Lung (tissue), 12 donors: ENCODE results near the gene NFIB. TPM values are rescaled to one million over a fixed set of nuclear protein-coding genes. Genes with fewer than 3 reads are reported as not detected.
A peak's percentile ranks its signal among the peaks of the same experiment; 100 is the strongest.

Experiments used
- ATAC-seq: fragments of 200-7000 bp; cut with Tn5 transposase; one replicate; pipeline ENCODE4 v1.9.1; 2020; ENCODE audit warnings: moderate number of reproducible peaks; ENCODE audit not compliant: insufficient read depth, low FRiP score
- DNase-seq, 3 donors: peaks; one replicate each; pipeline ENCODE4 v3.0.0-alpha.2; 2013 to 2017
- H3K27ac ChIP-seq, 2 donors: one replicate each; pipeline ENCODE4 v1.5.1; 2013; ENCODE audit warnings: mild to moderate bottlenecking in 2 of 2, moderate library complexity in 2 of 2, control low read depth in 1 of 2, inconsistent platforms in 1 of 2, low read depth in 1 of 2, low read length in 1 of 2
- H3K27me3 ChIP-seq, 3 donors: one replicate each; pipeline ENCODE4 v1.5.1; 2013; ENCODE audit warnings: low read length in 2 of 3; ENCODE audit not compliant: control insufficient read depth in 3 of 3, insufficient read depth in 3 of 3
- H3K36me3 ChIP-seq, 4 donors: one replicate each; pipeline ENCODE4 v1.5.1; 2013; ENCODE audit warnings: low read length in 4 of 4, mild to moderate bottlenecking in 1 of 4, moderate library complexity in 1 of 4; ENCODE audit not compliant: control insufficient read depth in 4 of 4, insufficient read depth in 4 of 4
- H3K4me1 ChIP-seq, 5 donors: one replicate each; pipeline ENCODE4 v1.5.1; 2013; ENCODE audit warnings: low read length in 5 of 5, mild to moderate bottlenecking in 2 of 5, moderate library complexity in 1 of 5; ENCODE audit not compliant: control insufficient read depth in 5 of 5, insufficient read depth in 5 of 5
- H3K4me3 ChIP-seq: one replicate; pipeline ENCODE4 v1.5.1; 2013; ENCODE audit warnings: mild to moderate bottlenecking, control low read depth, moderate library complexity
- H3K9ac ChIP-seq, 2 donors: one replicate each; pipeline ENCODE4 v1.5.1; 2013; ENCODE audit warnings: low read length in 2 of 2, control low read depth in 1 of 2; ENCODE audit not compliant: insufficient read depth in 1 of 2
- H3K9me3 ChIP-seq, 4 donors: one replicate each; pipeline ENCODE4 v1.5.1; 2013; ENCODE audit warnings: low read length in 3 of 4, mild to moderate bottlenecking in 1 of 4, moderate library complexity in 1 of 4; ENCODE audit not compliant: control insufficient read depth in 4 of 4, insufficient read depth in 3 of 4
- WGBS, 2 donors: extraction: QIAGEN DNeasy Blood & Tissue Kit; methylation state at CpG; one replicate each; pipeline ENCODE4 v1.1.7; 2013; 5-methylcytosine and 5-hydroxymethylcytosine counted together
- polyA plus RNA-seq, 2 donors: library from polyadenylated mRNA; stranded (reverse); fragments of 200-250 nt; gene quantifications; one replicate each; pipeline ENCODE4 v1.2.1, GENCODE V29; 2013
- total RNA-seq, 2 donors: library from RNA; depleted of rRNA in 1 of 2; stranded (reverse); fragments of >200 nt in 1 of 2; gene quantifications; one replicate each; pipeline ENCODE4 v1.2.1, GENCODE V29; 2014 to 2021
- TF ChIP-seq, protein P1 (sequence below): IDR thresholded peaks from 2 replicates; pipeline ENCODE4 v1.5.1; 2012; ENCODE audit warnings: mild to moderate bottlenecking; ENCODE audit errors: control extremely low read depth, extremely low read depth
- donor health status: control.
- donor health status: control.
- donor health status: Bipolar disorder and iron deficiency.
- donor health status: healthy.
- donor health status: DM: yes; HTN: yes; CAD: no.

Gene NFIB
- total and polyA plus RNA-seq, 4 donors = 7.3 to 189 (median 51.0) TPM

DNA sequence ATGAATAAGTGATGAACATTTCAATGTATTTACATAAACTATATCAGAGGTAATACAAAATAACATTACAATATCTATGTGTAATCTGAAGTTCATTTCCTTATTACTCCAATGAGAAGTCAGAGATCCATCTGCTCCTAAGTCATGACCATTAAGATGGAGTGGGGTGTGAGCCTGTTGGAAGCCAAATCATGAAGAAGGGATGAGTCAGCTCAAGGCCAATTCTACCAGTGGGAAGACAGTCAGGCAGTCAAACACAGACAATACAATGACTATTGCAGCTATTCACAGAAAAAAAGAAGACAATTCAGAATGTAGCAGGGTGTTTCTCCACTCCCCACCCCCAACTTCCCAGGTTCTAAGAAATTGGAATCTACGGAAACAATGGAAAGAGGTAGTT, 155.0 kb downstream of the NFIB start:
- TF ChIP-seq, protein P1, sequence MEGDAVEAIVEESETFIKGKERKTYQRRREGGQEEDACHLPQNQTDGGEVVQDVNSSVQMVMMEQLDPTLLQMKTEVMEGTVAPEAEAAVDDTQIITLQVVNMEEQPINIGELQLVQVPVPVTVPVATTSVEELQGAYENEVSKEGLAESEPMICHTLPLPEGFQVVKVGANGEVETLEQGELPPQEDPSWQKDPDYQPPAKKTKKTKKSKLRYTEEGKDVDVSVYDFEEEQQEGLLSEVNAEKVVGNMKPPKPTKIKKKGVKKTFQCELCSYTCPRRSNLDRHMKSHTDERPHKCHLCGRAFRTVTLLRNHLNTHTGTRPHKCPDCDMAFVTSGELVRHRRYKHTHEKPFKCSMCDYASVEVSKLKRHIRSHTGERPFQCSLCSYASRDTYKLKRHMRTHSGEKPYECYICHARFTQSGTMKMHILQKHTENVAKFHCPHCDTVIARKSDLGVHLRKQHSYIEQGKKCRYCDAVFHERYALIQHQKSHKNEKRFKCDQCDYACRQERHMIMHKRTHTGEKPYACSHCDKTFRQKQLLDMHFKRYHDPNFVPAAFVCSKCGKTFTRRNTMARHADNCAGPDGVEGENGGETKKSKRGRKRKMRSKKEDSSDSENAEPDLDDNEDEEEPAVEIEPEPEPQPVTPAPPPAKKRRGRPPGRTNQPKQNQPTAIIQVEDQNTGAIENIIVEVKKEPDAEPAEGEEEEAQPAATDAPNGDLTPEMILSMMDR = no peak
- no peaks in the 10 kb centered on the region for H3K27me3 ChIP-seq
- H3K36me3 ChIP-seq = peaks cover 2 to 13% (median 5%) of the 10 kb centered on the region in 4 donors
- H3K9me3 ChIP-seq = no peaks in the 10 kb centered on the region
- no peak overlapping the region for H3K4me3 ChIP-seq
- peaks cover 0 to 33% (median 22%) of the 10 kb centered on the region in 5 donors for H3K4me1 ChIP-seq
- ATAC-seq (no peak), DNase-seq (no peak)
- no peak overlapping the region for H3K27ac ChIP-seq
- WGBS, 2 donors = 93 to 97% methylated on average over 1 of the region's 1 CpG
- H3K9ac ChIP-seq = no peak overlapping the region

DNA sequence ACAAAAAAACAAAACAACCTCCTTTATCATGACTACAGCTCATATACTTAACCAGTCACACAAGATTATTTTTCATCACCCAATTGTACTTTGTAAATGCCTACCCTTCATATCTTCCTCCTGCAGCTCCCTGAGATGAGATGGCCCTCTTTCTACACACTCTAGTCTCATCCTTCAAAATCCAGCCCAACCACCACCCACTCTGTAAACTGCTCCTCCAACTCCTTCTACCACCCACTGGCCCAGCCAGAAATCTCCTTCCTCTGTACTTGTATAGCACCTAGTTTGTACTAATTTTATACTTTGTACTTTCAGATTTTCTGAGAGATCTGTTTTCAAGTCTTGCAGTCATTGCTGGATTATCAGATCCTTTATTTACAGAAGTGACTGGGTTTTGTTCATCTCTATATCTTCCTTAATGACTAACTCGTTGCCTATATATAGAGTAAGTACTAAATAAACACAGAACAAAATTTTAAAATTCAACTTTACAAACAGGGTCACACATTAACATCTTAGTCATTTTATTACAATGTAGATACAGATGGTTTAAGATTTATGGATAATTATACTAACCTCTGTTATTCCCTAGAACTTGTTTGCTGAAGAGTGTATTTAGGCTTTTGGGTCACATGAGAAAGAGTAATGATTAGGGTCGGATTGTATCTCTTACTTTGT, 155.7 kb downstream of the NFIB start:
- no peaks in the 10 kb centered on the region for H3K27me3 ChIP-seq
- H3K4me3 ChIP-seq = no peak overlapping the region
- no peak for ATAC-seq
- no peak overlapping the region for H3K9ac ChIP-seq
- H3K4me1 ChIP-seq = peaks cover 0 to 36% (median 25%) of the 10 kb centered on the region in 5 donors
- no peaks in the 10 kb centered on the region for H3K9me3 ChIP-seq
- 81 to 88% methylated on average over 2 of the region's 2 CpGs for WGBS, 2 donors
- DNase-seq = no peak
- peaks cover 2 to 13% (median 5%) of the 10 kb centered on the region in 4 donors for H3K36me3 ChIP-seq
- TF ChIP-seq, protein P1 = no peak
- peak overlapping the region in 1 of 2 donors; percentile 33 for H3K27ac ChIP-seq

DNA sequence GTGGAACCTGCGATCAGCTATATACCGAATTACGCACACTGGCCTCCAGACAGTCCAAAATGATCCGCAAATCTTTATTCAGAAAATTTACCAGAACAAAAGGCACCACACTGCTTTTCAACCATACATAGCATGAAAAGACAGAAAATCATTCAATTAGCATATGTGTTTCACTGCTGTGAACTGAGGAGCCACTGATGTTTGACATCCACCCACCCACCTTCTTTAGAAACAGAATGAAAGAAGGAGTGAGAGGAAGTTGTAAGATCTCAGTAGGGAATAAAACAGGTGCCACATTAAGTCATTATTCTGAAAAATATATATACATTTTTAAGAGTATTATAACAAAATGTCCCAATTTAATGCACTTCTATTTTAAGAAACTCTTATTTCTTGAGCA, 156.8 kb downstream of the NFIB start:
- H3K27ac ChIP-seq = no peak overlapping the region
- 95 to 99% methylated on average over 4 of the region's 4 CpGs for WGBS, 2 donors
- peaks cover 0 to 40% (median 29%) of the 10 kb centered on the region in 5 donors for H3K4me1 ChIP-seq

More for the DNA sequence above, 156.8 kb downstream of the NFIB start:
- DNase-seq (no peak), ATAC-seq (no peak)
- Histone ChIP-seq H3K4me3 (no peak overlapping the region), H3K36me3 (peaks cover 2 to 13% (median 5%) of the 10 kb centered on the region in 4 donors), H3K27me3 (no peaks in the 10 kb centered on the region), H3K9ac (no peak overlapping the region), H3K9me3 (no peaks in the 10 kb centered on the region)
- TF ChIP-seq, protein P1 = no peak
